Raji (cell line): Measurements from ENCODE around the gene RWDD1.

Experiments used
- POLR2A ChIP-seq: IDR thresholded peaks from 2 replicates; pipeline ENCODE4 v1.6.1; 2011; ENCODE audit warnings: low read depth, low read length, control low read depth; ENCODE audit not compliant: insufficient read depth

RWDD1 gene

GRCh38 chr6:116575227-116575626 is 3.9 kb downstream of the RWDD1 start:
- no peak for TF ChIP-seq POLR2A

DNA sequence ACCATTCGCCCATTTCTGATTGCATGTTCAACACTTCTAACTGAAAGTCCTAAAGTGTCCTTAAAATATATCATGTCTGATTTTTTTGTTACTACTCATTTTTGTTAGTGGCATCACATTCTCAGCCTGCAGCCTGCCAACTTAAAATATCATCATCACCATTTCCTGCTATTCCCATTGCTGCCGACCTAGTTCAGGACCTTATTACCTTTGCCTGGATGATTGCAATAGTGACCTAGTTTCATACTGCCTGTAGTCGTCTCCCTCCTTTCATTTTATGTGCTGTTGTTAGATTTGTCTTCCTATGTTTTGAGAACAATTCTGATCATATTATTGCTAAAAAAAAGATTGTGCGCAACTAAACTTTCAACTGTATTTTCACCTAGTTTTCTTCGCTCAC is 6.2 kb downstream of the RWDD1 start:
- no peak for TF ChIP-seq POLR2A

DNA sequence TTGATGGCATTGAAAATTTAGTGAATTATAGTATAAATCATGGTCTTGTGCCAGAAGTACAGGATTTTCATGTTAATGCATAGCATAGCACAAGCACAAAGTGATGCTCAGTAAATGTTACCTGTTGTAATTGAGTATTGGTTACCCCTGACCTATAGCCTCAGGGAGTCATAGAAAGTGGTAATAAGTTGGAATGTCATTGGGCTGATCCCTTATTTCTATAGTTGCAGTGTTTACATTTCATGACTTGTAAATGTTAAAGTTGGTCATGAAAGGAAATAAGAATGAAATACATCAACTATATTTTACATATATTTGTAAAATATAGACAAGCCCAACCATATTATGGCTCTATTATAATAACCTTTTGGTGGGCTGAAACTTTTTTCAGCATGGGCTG is 7.0 kb downstream of the RWDD1 start:
- no peak for TF ChIP-seq POLR2A

GRCh38 chr6:116579143-116579542 is 7.8 kb downstream of the RWDD1 start:
- no peak for TF ChIP-seq POLR2A

GRCh38 chr6:116580198-116580597 is 8.9 kb downstream of the RWDD1 start:
- no peak for TF ChIP-seq POLR2A

- TF ChIP-seq POLR2A = no peak
Observed at GRCh38 chr6:116586276-116586675, 15.0 kb downstream of the RWDD1 start.

GRCh38 chr6:116586738-116587137 is 15.4 kb downstream of the RWDD1 start:
- no peak for TF ChIP-seq POLR2A

DNA sequence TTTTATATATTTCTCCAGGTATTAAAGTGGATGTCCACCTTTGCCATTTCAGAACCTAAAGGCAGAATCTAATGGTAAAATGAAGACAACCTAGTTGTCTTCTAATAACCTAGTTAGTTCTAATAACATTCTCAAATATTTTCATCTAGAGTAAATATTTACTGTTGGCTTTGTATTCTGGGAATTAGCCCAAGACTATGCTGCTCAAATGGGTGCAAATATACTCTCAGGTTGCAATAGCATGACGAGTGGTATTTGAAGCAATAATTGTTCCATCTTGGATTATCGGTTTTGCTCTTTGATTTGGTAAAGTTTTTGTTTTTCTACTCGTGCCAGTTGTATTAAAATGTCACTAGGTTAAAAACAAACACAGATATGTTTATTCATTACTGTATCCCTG is 23.9 kb downstream of the RWDD1 start:
- no peak for TF ChIP-seq POLR2A

- no peak for TF ChIP-seq POLR2A
Observed at GRCh38 chr6:116596815-116597214, 25.5 kb downstream of the RWDD1 start.

GRCh38 chr6:116605935-116606334 is 34.6 kb downstream of the RWDD1 start:
- TF ChIP-seq POLR2A = no peak

GRCh38 chr6:116611056-116611455 is 39.8 kb downstream of the RWDD1 start:
- no peak for TF ChIP-seq POLR2A

- TF ChIP-seq POLR2A = no peak
Observed at GRCh38 chr6:116615937-116616736, 44.8 kb downstream of the RWDD1 start, which contains the start of gene RSPH4A. Gene RSPH4A (plus strand): TSS chr6:116616479. CDS start chr6:116616624, 145 bp downstream.

DNA sequence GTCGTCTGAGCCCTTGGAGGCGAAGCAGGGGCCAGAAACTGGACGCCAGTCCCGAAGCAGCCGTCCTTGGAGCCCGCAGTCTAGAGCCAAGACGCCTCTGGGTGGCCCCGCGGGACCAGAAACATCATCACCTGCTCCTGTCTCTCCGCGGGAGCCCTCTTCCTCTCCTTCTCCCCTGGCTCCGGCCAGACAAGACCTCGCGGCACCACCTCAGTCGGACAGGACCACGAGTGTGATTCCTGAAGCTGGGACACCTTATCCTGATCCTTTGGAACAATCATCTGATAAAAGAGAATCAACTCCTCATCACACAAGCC is 45.4 kb downstream of the RWDD1 start:
- no peak for TF ChIP-seq POLR2A

DNA sequence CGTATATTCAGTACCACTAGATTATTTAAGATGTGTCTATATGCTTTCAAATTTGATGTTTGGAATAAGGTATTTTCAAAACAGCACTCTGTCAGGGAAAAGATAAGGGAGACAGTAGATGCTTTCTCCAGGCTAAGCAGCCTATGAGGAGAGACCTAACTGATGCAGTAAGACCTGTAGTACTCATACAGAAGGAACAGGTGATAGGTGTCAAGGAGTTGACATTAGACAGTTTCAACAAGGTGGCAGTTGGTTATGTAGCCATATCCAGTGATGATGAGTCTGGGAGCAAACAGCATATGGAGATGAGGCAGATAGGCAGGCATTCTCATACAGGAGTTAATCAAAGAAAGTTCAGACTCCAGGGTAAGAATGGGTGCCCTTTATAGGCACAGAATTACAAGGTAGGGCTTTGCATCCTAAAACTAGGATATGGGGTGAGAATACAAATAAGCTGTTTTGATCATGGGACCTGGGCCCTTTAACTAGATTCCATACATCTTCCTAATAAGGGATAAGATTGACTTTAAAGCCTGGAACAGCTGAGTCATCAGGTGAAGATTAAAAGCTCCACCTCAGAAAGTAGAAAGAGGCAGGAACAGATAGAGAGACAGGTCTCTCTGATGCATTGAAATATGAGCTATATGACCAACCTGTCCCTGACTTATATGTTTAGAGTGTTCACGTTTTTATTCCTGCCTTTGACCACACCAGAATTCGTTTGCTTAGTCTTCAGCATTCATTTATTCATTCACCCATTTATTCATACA is 52.9 kb downstream of the RWDD1 start:
- TF ChIP-seq POLR2A = no peak

GRCh38 chr6:116625872-116626271 is 54.6 kb downstream of the RWDD1 start:
- TF ChIP-seq POLR2A = no peak

DNA sequence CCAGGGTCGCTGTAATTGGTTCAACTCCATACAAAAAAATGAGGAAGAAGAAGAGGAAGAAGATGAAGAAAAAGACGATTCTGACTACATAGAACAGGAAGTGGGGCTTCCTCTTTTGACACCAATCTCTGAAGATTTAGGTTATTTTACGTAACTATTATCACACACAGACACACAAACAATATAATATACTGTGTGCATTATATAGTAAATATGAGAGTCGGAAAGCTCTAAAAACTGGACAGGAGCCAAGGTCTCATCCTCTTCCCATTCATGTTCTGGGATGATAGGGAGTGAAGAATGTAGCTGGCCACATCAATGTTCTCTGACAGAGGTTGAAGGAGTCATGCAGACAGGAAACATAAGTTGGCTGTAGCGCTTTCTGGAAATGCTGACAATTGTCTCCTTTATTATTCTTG is 58.3 kb downstream of the RWDD1 start:
- TF ChIP-seq POLR2A = no peak

DNA sequence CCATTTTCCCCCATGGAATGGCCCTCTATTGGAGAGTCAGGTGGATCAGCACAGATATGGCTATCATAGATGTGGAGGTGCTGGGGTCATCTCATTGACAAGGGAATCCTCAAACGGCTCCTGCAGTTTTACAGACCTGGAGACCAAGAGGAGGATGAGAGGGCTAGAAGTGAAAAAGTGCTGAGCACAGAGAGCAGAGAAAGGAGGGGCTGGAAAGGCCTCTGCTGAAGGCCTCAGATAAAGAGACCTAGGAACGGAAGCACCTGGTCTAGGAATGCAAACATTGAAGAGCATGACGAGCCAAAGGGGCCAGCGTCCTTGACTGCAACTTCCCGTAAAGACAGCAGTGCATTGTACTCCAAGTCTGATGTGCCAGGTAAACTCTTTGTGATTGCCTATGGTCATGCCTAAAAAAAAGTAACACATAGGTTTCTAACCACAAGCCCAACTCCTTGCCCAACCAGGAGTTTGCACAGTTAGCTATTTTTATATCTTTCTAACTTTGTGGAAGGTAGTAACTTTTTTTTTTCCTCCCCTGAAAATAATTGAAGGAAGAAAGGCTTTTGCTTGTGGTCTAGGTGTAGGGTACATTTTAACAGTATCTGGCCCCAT is 60.2 kb downstream of the RWDD1 start:
- no peak for TF ChIP-seq POLR2A

DNA sequence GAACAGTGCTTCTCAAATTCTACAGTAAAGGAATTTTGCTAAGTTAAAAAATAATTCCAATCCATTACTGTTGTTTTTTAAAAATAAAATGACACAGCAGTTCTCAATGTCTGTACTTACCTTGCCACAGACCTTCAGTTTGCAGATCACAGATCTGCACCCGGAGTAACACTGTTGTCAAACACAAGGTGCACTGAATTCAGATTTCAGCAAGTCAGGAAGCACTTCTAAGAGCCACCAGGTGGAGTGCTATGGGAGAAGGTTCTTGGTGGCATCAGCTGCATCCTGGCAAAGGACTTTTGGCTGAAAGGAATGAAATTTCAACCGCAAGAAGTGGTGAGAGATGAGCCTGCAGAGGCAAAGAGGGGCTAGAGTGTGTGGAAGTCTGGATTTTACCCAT is 62.4 kb downstream of the RWDD1 start:
- TF ChIP-seq POLR2A = no peak
